Colonic mucosa (tissue), 4 donors: ENCODE data around the gene PGLYRP1. TPM values are rescaled to one million over a fixed set of nuclear protein-coding genes. Genes with fewer than 3 reads are reported as not detected.

Experiments
- DNase-seq: peaks from one replicate; pipeline ENCODE4 v3.0.0-alpha.2; 2020
- H3K27ac ChIP-seq: fragments of 200-600 bp; one replicate; pipeline ENCODE4 v1.8.0; 2021
- H3K27me3 ChIP-seq: fragments of 200-600 bp; one replicate; pipeline ENCODE4 v1.8.0; 2021
- H3K36me3 ChIP-seq: fragments of 200-600 bp; one replicate; pipeline ENCODE4 v1.8.0; 2021
- H3K4me1 ChIP-seq: fragments of 200-600 bp; one replicate; pipeline ENCODE4 v1.8.0; 2021; ENCODE audit warnings: mild to moderate bottlenecking
- H3K4me3 ChIP-seq: fragments of 200-600 bp; one replicate; pipeline ENCODE4 v1.8.0; 2021
- H3K9ac ChIP-seq, 2 donors: one replicate each; pipeline ENCODE4 v1.7.0; 2013; ENCODE audit warnings: control low read depth in 2 of 2, low read depth in 2 of 2, low read length in 2 of 2
- H3K9me3 ChIP-seq: fragments of 200-600 bp; one replicate; pipeline ENCODE4 v1.8.0; 2021
- intact Hi-C: fragments of 100-400 bp; cut with DNase I; formaldehyde crosslinking; loops from one replicate; pipeline ENCODE4 v1.14.1; 2022
- total RNA-seq, 2 donors: library from RNA; stranded (reverse); fragmentation: NEBNext Ultra II Directional in 1 of 2; extraction: Animal tissue kit (Norgen Biotek cat#: 25700) in 1 of 2; gene quantifications; one replicate each; pipeline ENCODE4 v1.2.1, GENCODE V29; 2021
- TF ChIP-seq, protein P1 (sequence below): fragments of 200-600 bp; IDR thresholded peaks from one replicate; pipeline ENCODE4 v1.8.0; 2022; ENCODE audit warnings: antibody characterized with exemption, mild to moderate bottlenecking
- donor health status: healthy.
- donor health status: DM: no; HTN: no; CAD: no.
- donor health status: DM: no; HTN: no; CAD: no.

Gene PGLYRP1
- total RNA-seq, 2 donors from 2014 or later, result not detected

DNA sequence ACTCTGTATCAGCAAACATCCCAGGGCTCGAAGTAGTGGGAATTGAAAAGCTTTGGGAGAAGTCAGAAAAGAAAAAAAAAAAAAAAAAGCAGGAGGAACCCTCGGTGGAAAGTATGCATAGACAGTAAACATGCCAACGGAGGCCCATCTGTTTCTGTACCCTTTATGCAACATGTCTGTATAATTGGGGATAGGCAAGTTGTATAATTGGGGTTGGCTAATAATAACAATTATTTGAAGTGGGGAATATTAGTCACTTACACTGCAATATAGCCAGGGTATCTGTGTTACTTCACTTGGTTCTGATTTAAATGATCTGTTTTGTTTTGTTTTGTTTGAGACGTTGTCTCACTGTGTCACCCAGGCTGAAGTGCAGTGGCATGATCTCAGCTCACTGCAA, 30.0 kb upstream of the PGLYRP1 start:
- Histone ChIP-seq H3K9ac (no peak overlapping the region), H3K4me1 (no peaks in the 10 kb centered on the region), H3K27ac (no peak overlapping the region), H3K4me3 (no peak overlapping the region), H3K27me3 (no peaks in the 10 kb centered on the region), H3K9me3 (no peaks in the 10 kb centered on the region), H3K36me3 (no peaks in the 10 kb centered on the region)
- intact Hi-C loops, result no loop called here
- DNase-seq, result no peak
- TF ChIP-seq, protein P1, sequence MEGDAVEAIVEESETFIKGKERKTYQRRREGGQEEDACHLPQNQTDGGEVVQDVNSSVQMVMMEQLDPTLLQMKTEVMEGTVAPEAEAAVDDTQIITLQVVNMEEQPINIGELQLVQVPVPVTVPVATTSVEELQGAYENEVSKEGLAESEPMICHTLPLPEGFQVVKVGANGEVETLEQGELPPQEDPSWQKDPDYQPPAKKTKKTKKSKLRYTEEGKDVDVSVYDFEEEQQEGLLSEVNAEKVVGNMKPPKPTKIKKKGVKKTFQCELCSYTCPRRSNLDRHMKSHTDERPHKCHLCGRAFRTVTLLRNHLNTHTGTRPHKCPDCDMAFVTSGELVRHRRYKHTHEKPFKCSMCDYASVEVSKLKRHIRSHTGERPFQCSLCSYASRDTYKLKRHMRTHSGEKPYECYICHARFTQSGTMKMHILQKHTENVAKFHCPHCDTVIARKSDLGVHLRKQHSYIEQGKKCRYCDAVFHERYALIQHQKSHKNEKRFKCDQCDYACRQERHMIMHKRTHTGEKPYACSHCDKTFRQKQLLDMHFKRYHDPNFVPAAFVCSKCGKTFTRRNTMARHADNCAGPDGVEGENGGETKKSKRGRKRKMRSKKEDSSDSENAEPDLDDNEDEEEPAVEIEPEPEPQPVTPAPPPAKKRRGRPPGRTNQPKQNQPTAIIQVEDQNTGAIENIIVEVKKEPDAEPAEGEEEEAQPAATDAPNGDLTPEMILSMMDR, result no peak

DNA sequence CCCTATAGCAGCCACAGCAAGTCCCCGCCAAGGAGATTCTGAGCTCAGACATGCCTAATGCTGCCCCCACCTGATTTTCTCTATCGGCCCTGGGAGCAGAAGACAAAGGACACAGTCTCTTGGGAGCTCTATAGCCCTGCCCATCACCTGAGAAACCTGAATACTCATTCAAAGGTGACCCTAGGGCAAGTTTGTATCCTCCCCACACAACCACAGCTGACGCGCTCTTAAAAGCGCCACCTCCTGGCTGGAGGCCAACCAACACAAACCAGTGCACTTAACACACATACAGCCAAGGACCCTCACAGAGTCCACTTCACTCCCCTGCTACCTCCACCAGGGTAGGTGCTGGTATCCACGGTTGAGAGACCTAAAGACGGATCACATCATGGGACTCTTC, 26.7 kb upstream of the PGLYRP1 start:
- Histone ChIP-seq H3K4me3 (no peak overlapping the region), H3K4me1 (no peaks in the 10 kb centered on the region), H3K9ac (no peak overlapping the region), H3K27me3 (no peaks in the 10 kb centered on the region), H3K36me3 (no peaks in the 10 kb centered on the region), H3K9me3 (no peaks in the 10 kb centered on the region), H3K27ac (no peak overlapping the region)
- intact Hi-C loops, result no loop called here
- DNase-seq, result no peak
- TF ChIP-seq, protein P1, result no peak

DNA sequence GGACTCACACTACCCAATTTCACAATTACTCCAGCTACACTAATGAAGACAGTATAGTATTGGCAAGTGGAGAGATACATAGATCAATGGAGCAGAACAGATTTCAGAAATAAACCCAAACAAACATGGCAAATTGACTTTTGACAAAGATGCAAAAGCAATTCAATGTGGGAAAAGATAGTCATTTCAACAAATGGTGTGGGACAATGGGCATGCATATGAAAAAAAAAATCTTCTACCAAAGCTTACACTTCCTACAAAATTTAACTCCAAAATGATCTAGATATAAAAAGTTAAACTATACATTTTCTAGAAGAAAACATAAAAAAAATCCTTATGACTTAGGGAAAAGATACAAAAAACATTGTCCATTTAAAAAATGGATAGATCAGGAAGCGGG, 20.7 kb upstream of the PGLYRP1 start:
- Histone ChIP-seq H3K36me3 (no peaks in the 10 kb centered on the region), H3K27me3 (no peaks in the 10 kb centered on the region), H3K9ac (no peak overlapping the region), H3K27ac (no peak overlapping the region), H3K9me3 (no peaks in the 10 kb centered on the region), H3K4me3 (no peak overlapping the region), H3K4me1 (no peaks in the 10 kb centered on the region)
- TF ChIP-seq, protein P1, result no peak
- intact Hi-C loops, result no loop called here
- DNase-seq, result no peak

DNA sequence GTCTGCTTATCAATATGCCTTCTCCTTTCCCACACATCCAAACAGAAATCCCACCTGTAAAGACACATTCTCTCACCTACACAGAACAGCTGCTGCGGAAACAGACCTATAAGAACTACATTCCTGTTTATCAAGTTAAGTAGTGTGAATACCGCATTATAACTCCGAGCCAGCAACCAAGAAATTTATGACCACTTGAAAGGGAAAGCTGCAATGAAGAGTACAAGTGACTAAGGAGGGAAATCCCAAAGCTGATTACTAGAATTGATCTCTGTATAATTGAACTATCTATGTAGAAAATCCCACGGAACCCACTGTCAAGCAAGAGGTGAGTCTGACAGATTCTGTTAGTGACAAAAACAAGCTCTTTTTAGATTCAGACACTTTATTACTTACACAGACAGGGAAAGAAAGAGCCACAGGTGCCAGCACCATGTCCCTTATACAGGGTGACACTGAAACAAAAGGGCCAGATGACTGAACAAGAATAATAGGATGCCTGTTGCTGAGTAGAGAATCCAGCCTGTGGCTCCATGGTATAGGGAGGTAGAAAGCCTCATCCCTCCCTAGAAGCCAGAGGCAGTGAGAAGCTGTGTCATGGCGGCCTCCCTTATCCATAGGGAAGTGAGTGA, 19.5 kb upstream of the PGLYRP1 start:
- no peaks in the 10 kb centered on the region for H3K27me3 ChIP-seq
- H3K4me3 ChIP-seq, result no peak overlapping the region
- no peak overlapping the region for H3K9ac ChIP-seq
- H3K9me3 ChIP-seq, result no peaks in the 10 kb centered on the region
- no peak overlapping the region for H3K27ac ChIP-seq
- intact Hi-C loops, result no loop called here
- H3K4me1 ChIP-seq, result no peaks in the 10 kb centered on the region
- TF ChIP-seq, protein P1, result no peak
- no peak for DNase-seq
- no peaks in the 10 kb centered on the region for H3K36me3 ChIP-seq

DNA sequence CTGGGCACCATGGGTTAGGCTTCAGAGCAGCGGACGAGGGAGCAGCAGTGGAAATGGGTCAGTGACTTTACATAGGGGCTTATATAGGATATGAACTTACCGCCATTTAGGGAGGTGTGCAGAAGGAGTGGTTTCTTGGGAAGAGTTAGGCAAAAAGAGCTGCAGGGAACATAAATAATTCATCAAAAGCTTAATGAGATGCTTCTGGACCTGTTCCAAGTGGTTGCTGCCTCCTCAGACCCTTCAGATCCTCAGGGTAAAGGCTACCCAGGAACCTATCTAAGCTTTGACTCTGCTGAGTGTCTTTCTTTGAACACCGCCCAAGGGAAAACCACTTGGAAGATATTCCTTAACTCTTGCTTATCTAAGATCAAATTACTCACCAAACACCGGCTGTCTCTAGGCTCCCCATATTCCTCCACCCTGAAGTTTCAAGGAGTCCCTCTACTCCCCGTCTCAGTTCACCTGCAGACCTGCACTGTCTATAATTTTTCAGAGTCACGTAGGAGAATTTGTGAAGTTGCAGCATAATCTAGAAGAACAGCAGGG, 18.2 kb upstream of the PGLYRP1 start, which contains the start of gene IGFL4:
TSS of gene IGFL4 (minus strand) at position 51 of the 549 bp plus-strand sequence. CDS start at position 11, 40 bp downstream.
- H3K9me3 ChIP-seq, result no peaks in the 10 kb centered on the region
- H3K4me3 ChIP-seq, result no peak within 1 kb of the TSS
- H3K27me3 ChIP-seq, result no peaks in the 10 kb centered on the region
- no peaks in the 10 kb centered on the region for H3K36me3 ChIP-seq
- H3K4me1 ChIP-seq, result no peaks in the 10 kb centered on the region
- no peak for DNase-seq
- no peak within 1 kb of the TSS for H3K27ac ChIP-seq
- intact Hi-C loops, result no loop called here
- TF ChIP-seq, protein P1, result no peak
- H3K9ac ChIP-seq, result no peak within 1 kb of the TSS
